A549 (cell line): ENCODE measurements around the gene SLCO4A1. TPM values are rescaled to one million over a fixed set of nuclear protein-coding genes. Genes with fewer than 3 reads are reported as not detected.

Experiments used
- ATAC-seq, 2 experiments: fragments of 200-7000 bp in 1 of 2; fragments of >200 bp in 1 of 2; cut with Nextera tagmentation in 1 of 2; cut with Tn5 transposase in 1 of 2; 3 replicates each; pipeline versions ENCODE4 v1.8.0 to v1.9.1; 2018 to 2020; ENCODE audit warnings: mild to moderate bottlenecking in 1 of 2, moderate library complexity in 1 of 2
- CTCF ChIA-PET: fragments of 300-600 bp; sonication (Branson Sonifier 250); formaldehyde crosslinking; extraction: SDS; loops from one replicate; lab custom pipeline; 2021; ENCODE audit warnings: antibody characterized with exemption, inconsistent platforms; lab: Yijun Ruan, JAX
- POLR2A ChIA-PET: fragments of 350-600 bp; formaldehyde crosslinking; extraction: SDS; loops from one replicate; lab custom pipeline; 2021; ENCODE audit warnings: antibody characterized with exemption, inconsistent platforms; lab: Yijun Ruan, JAX
- DNase-seq, 2 experiments: peaks; one replicate each; pipeline versions ENCODE4 v3.0.0 to v3.0.0-alpha.2; 2011 to 2016; ENCODE audit warnings: low read depth in 1 of 2, low spot score in 1 of 2
- FAIRE-seq: peaks from 2 replicates; lab custom pipeline; 2011; peaks lifted over from hg19 to GRCh38; lab: Jason Lieb, UNC
- H3K27ac ChIP-seq, 2 experiments: fragments of >200 bp; sonication (Bioruptor Twin); formaldehyde crosslinking; 3 replicates each; pipeline ENCODE4 v1.5.1; 2016 to 2017
- H3K4me1 ChIP-seq: fragments of >200 bp; sonication (Bioruptor Twin); formaldehyde crosslinking; 3 replicates; pipeline ENCODE4 v1.6.1; 2016
- H3K4me2 ChIP-seq: fragments of >200 bp; sonication (Bioruptor Twin); formaldehyde crosslinking; 3 replicates; pipeline ENCODE4 v1.6.1; 2016
- H3K4me3 ChIP-seq: fragments of >200 bp; sonication (Bioruptor Twin); formaldehyde crosslinking; 3 replicates; pipeline ENCODE4 v1.5.1; 2016
- H3K9me3 ChIP-seq: fragments of >200 bp; sonication (Bioruptor Twin); formaldehyde crosslinking; 3 replicates; pipeline ENCODE4 v1.6.1; 2016
- ATOH8 ChIP-seq: fragments of 250-450 bp; sonication (Bioruptor Pico); IDR thresholded peaks from 2 replicates; pipeline ENCODE4 v1.5.0; 2020; ENCODE audit warnings: low read depth, mild to moderate bottlenecking, moderate library complexity
- CHD2 ChIP-seq: fragments of 150-350 bp; IDR thresholded peaks from 2 replicates; pipeline ENCODE4 v1.6.1; 2014; ENCODE audit warnings: low read length; ENCODE audit not compliant: partially characterized antibody
- CTCF ChIP-seq: fragments of >200 bp; sonication (Bioruptor Twin); formaldehyde crosslinking; IDR thresholded peaks from 3 replicates; pipeline ENCODE4 v1.5.1; 2016
- E2F6 ChIP-seq: IDR thresholded peaks from 2 replicates; pipeline ENCODE4 v1.6.1; 2012; ENCODE audit warnings: low read depth, borderline replicate concordance
- ELK1 ChIP-seq: fragments of 150-350 bp; IDR thresholded peaks from 2 replicates; pipeline ENCODE4 v1.6.1; 2014; ENCODE audit warnings: low read depth, mild to moderate bottlenecking, low read length
- ESRRA ChIP-seq: fragments of 150-350 bp; IDR thresholded peaks from 2 replicates; pipeline ENCODE4 v1.6.1; 2014; ENCODE audit warnings: mild to moderate bottlenecking, low read length, borderline replicate concordance
- FOSL2 ChIP-seq, 2 experiments: fragments of 450-650 bp in 1 of 2; fragments of >200 bp in 1 of 2; sonication (Bioruptor Twin) in 1 of 2; formaldehyde crosslinking; IDR thresholded peaks; 2 replicates each; pipeline versions ENCODE4 v1.5.0 to v1.6.1; 2016 to 2020; ENCODE audit warnings: mild to moderate bottlenecking in 1 of 2, moderate library complexity in 1 of 2
- FOXS1 ChIP-seq: fragments of 250-450 bp; sonication (Bioruptor Pico); IDR thresholded peaks from 2 replicates; pipeline ENCODE4 v1.5.0; 2020; ENCODE audit warnings: mild to moderate bottlenecking, moderate library complexity
- HDAC2 ChIP-seq: fragments of 200-600 bp; sonication (generic); IDR thresholded peaks from 2 replicates; pipeline ENCODE4 v1.6.1; 2016
- HES2 ChIP-seq: fragments of >200 bp; sonication (Bioruptor Twin); formaldehyde crosslinking; IDR thresholded peaks from 2 replicates; pipeline ENCODE4 v1.6.1; 2016
- HEYL ChIP-seq: fragments of 250-450 bp; sonication (Bioruptor Pico); IDR thresholded peaks from 2 replicates; pipeline ENCODE4 v1.8.0; 2021; ENCODE audit warnings: mild to moderate bottlenecking, moderate library complexity
- HMGXB4 ChIP-seq: fragments of 250-450 bp; sonication (Bioruptor Pico); IDR thresholded peaks from 2 replicates; pipeline ENCODE4 v1.5.0; 2021; ENCODE audit warnings: mild to moderate bottlenecking, moderate library complexity, borderline replicate concordance
- HOXA7 ChIP-seq: fragments of 250-450 bp; sonication (Bioruptor Pico); IDR thresholded peaks from 2 replicates; pipeline ENCODE4 v1.5.0; 2020; ENCODE audit warnings: mild to moderate bottlenecking, moderate library complexity
- NFE2L2 ChIP-seq: fragments of 150-350 bp; conservative IDR thresholded peaks from 2 replicates; pipeline ENCODE4 v1.6.1; 2014; ENCODE audit warnings: low read length
- NR3C1 ChIP-seq: fragments of >200 bp; sonication (Bioruptor Twin); formaldehyde crosslinking; IDR thresholded peaks from 3 replicates; pipeline ENCODE4 v1.6.1; 2017
- SREBF2 ChIP-seq: fragments of 450-650 bp; IDR thresholded peaks from 2 replicates; pipeline ENCODE4 v1.6.1; 2014; ENCODE audit warnings: mild to moderate bottlenecking, moderate library complexity
- USF2 ChIP-seq: fragments of 450-650 bp; IDR thresholded peaks from 2 replicates; pipeline ENCODE4 v1.6.1; 2014; ENCODE audit warnings: antibody characterized with exemption
- ZC3H11A ChIP-seq: fragments of 450-650 bp; IDR thresholded peaks from 2 replicates; pipeline ENCODE4 v1.6.1; 2014; ENCODE audit warnings: antibody characterized with exemption, mild to moderate bottlenecking
- WGBS: methylation state at CpG from one replicate; pipeline ENCODE4 v1.1.6; 2017; ENCODE audit errors: missing lambda C conversion rate; 5-methylcytosine and 5-hydroxymethylcytosine counted together
- polyA plus RNA-seq, 4 experiments: library from polyadenylated mRNA; depleted of rRNA in 3 of 4; stranded (reverse); fragments of >200 nt; fragmentation: RNase III in 1 of 4; extraction: RNeasy Plus Mini Kit Qiagen cat#74134 plus additional on column Dnase treatment in 1 of 4; gene quantifications; 2 replicates in 3 of 4; 3 replicates in 1 of 4; pipeline ENCODE4 v1.2.3, GENCODE V29; 2011 to 2017

Gene SLCO4A1
- polyA plus RNA-seq, 2 of the 4 experiments (the other 2 are of a cell fraction), result 1.3 to 11.2 TPM

GRCh38 chr20:62699296-62699695, 57.0 kb downstream of the SLCO4A1 start:
- FAIRE-seq (no peak), ATAC-seq (no peak), DNase-seq (no peak)
- H3K4me2 ChIP-seq, result no peak overlapping the region
- ChIA-PET POLR2A (no interaction called here), CTCF (interaction anchor here (0.8 to 16.9 kb wide), 2 partner anchors 91 to 123 kb away, joined by 4 to 250 read pairs; no protein-coding TSS in a partner anchor)
- H3K4me1 ChIP-seq, result peaks cover 17% of the 10 kb centered on the region
- WGBS, result 91% methylated on average over 10 of the region's 19 CpGs
- no peaks in the 10 kb centered on the region for H3K9me3 ChIP-seq
- TF ChIP-seq HEYL, result no peak
- no peak for TF ChIP-seq HMGXB4 (CRISPR knock-in tag)
- TF ChIP-seq NFE2L2, result no peak
- no peak for TF ChIP-seq FOXS1 (CRISPR knock-in tag)
- TF ChIP-seq CTCF, result no peak
- TF ChIP-seq USF2, result no peak
- no peak for TF ChIP-seq E2F6
- no peak for TF ChIP-seq ZC3H11A
- no peak for TF ChIP-seq NR3C1
- TF ChIP-seq SREBF2, result no peak
- TF ChIP-seq HOXA7 (CRISPR knock-in tag), result no peak
- no peak for TF ChIP-seq CHD2
- TF ChIP-seq ESRRA, result no peak
- TF ChIP-seq ATOH8 (CRISPR knock-in tag), result no peak
- no peak for TF ChIP-seq ELK1
- no peak overlapping the region for H3K27ac ChIP-seq
- no peak overlapping the region for H3K4me3 ChIP-seq

GRCh38 chr20:62699741-62700140, 57.4 kb downstream of the SLCO4A1 start:
- H3K4me1 ChIP-seq, result peaks cover 22% of the 10 kb centered on the region
- 67% methylated on average over 12 of the region's 12 CpGs for WGBS
- DNase-seq, result no peak
- POLR2A ChIA-PET, result no interaction called here
- H3K4me2 ChIP-seq, result no peak overlapping the region
- no peak for FAIRE-seq
- H3K9me3 ChIP-seq, result no peaks in the 10 kb centered on the region
- no peak for ATAC-seq
- TF ChIP-seq HES2, result no peak
- no peak for TF ChIP-seq CHD2
- TF ChIP-seq FOSL2 (IDR thresholded peaks at IDR 0.05), result no peak
- no peak for TF ChIP-seq FOSL2 (CRISPR knock-in tag; IDR thresholded peaks at IDR 0.05)
- no peak for TF ChIP-seq HDAC2
- TF ChIP-seq FOXS1 (CRISPR knock-in tag), result no peak
- CTCF ChIA-PET, result interaction anchor here (0.8 to 16.9 kb wide), 3 partner anchors 30 to 123 kb away, joined by 3 to 250 read pairs (median 4); no protein-coding TSS in a partner anchor
- H3K4me3 ChIP-seq, result no peak overlapping the region
- H3K27ac ChIP-seq, result no peak overlapping the region
